ENCODE measurements around the gene ADAMTSL5.

GRCh38 chr19:1457892-1458291 is 54.9 kb downstream of the ADAMTSL5 start:
- TF ChIP-seq EZH2 (IDR thresholded peaks at IDR 0.05; ENCODE audit: borderline replicate concordance, insufficient read depth, low read length, poor library complexity, severe bottlenecking) (no peak), CTCF (IDR thresholded peaks at IDR 0.05; ENCODE audit: poor library complexity, severe bottlenecking) (no peak), EP300 (conservative IDR thresholded peaks at IDR 0.05; ENCODE audit: poor library complexity, severe bottlenecking) (no peak), TAF1 (IDR thresholded peaks at IDR 0.05; ENCODE audit: low read depth) (no peak), RAD21 (conservative IDR thresholded peaks at IDR 0.05) (no peak), POLR2AphosphoS5 (IDR thresholded peaks at IDR 0.05) (no peak), SMC3 (conservative IDR thresholded peaks at IDR 0.05; ENCODE audit: poor library complexity) (no peak), MXI1 (conservative IDR thresholded peaks at IDR 0.05; ENCODE audit: poor library complexity, severe bottlenecking) (no peak)
- TF ChIP-seq, protein P1, sequence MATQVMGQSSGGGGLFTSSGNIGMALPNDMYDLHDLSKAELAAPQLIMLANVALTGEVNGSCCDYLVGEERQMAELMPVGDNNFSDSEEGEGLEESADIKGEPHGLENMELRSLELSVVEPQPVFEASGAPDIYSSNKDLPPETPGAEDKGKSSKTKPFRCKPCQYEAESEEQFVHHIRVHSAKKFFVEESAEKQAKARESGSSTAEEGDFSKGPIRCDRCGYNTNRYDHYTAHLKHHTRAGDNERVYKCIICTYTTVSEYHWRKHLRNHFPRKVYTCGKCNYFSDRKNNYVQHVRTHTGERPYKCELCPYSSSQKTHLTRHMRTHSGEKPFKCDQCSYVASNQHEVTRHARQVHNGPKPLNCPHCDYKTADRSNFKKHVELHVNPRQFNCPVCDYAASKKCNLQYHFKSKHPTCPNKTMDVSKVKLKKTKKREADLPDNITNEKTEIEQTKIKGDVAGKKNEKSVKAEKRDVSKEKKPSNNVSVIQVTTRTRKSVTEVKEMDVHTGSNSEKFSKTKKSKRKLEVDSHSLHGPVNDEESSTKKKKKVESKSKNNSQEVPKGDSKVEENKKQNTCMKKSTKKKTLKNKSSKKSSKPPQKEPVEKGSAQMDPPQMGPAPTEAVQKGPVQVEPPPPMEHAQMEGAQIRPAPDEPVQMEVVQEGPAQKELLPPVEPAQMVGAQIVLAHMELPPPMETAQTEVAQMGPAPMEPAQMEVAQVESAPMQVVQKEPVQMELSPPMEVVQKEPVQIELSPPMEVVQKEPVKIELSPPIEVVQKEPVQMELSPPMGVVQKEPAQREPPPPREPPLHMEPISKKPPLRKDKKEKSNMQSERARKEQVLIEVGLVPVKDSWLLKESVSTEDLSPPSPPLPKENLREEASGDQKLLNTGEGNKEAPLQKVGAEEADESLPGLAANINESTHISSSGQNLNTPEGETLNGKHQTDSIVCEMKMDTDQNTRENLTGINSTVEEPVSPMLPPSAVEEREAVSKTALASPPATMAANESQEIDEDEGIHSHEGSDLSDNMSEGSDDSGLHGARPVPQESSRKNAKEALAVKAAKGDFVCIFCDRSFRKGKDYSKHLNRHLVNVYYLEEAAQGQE (IDR thresholded peaks at IDR 0.05; ENCODE audit: borderline replicate concordance) = no peak

Measured in neural cell (in vitro differentiated cells).